ENCODE data around the gene MET.
"Not testable (repeated sequence)": the region's sequence is repeated elsewhere in the genome, so short reads cannot be mapped to it uniquely, and the experiment has no call there.

MET gene

DNA sequence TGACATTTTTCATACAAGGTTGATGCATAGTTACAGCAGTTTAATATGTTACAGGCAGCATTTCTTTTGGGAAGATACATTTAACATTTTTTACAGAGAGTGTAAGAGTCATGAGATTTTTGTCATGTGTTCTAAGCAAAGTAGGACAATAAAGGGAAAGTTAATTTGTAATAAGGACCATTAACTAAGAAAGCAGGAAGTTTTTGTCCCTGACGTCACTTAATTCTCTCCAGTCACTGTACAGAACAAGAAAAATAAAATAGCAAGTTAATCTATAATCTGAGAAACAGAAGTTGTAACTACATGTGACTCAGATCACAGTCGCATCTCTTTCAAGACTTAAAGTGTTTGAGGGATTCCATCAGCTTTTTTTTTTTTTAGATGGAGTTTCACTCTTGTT is 140.9 kb downstream of the MET start:
- no peak for FAIRE-seq

DNA sequence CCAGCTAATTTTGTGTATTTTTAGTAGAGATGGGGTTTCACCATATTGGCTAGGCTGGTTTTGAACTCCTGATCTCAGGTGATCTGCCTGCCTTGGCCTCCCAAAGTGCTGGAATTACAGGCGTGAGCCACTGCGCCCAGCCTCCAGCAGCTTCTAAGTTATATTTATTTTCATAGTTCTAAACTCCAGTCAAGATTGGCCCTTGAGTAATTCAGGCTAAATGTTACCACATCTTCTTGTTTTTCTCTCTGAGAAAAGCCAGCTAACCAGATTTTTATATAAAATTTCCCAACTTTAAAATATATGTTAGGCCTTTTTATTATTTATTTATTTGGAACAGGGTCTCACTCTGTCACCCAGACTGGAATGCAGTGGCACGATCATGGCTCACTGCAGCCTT is 141.4 kb downstream of the MET start:
- FAIRE-seq, result not testable (repeated sequence)

DNA sequence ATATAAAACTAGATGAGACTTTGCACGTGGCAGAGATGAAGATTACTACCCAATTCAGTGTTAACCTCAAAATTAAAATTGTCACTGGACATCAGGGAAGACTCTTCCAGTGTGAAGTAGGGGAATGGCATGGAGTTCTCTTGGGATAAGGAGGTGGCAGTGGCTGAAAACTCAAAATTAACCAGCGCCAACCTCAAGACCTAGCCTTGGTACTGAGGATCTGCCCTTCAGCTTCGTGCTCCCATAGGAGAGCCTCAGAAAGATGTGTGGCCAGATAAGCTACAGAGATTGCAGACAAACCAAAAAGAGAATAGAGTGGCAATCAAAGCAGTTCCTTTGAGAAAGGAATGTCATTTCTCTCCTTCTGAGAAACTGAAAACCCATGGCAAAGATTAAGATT is 143.0 kb downstream of the MET start:
- FAIRE-seq, result no peak

DNA sequence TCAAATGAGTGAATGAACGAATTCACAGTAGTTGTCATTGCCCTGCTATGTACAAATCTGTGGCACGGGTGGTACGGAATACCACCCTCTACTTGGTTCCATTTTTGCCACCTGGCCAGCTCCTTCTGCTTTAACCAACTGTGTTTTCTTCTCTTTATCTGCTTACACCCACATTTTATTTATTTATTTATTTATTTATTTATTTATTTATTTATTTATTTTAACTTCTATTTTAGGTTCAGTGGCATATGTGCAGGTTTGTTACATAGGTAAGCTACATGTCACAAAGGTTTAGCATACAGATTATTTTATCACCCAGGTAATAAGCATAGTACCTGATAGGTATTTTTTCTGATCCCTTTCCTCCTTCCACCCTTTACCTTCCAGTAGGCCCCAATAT is 148.2 kb downstream of the MET start:
- no peak for FAIRE-seq

GRCh38 chr7:116821647-116822046 is 149.7 kb downstream of the MET start:
- not testable (repeated sequence) for FAIRE-seq

DNA sequence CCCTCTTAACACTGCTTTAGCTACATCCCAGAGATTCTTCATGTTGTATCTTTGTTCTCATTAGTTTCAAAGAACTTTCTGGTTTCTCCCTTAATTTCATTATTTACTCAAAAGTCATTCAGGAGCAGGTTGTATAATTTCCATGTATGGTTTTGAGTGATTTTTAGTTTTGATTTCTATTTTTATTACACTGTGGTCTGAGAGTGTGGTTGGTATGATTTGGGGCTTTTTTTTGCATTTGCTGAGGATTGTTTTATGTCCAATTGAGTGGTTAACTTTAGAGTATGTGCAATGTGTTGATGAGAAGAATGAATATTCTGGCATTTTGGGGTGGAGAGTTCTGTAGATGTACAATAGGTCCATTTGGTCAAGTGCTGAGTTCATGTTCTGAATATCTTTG is 152.5 kb downstream of the MET start:
- FAIRE-seq, result no peak

DNA sequence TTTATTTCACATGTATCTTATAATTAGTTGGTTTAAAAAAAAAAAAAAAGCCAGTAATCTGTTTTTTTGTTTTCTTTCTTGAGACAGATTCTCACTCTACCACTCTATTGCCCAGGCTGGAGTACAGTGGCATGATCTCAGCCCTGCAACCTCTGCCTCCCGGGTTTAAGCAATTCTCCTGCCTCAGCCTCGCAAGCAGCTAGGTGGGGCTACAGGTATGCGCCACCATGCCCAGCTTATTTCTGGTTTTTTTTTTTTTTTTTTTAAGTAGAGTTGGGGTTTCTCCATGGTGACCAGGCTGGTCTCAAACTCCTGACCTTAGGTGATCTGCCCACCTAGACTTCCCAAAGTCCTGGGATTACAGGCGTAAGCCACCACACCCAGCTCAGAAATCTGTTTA is 156.3 kb downstream of the MET start:
- FAIRE-seq, result no peak

- no peak for FAIRE-seq
Observed at GRCh38 chr7:116829041-116829440, 157.0 kb downstream of the MET start.

- FAIRE-seq, result no peak
Observed at GRCh38 chr7:116829493-116829892, 157.5 kb downstream of the MET start.

DNA sequence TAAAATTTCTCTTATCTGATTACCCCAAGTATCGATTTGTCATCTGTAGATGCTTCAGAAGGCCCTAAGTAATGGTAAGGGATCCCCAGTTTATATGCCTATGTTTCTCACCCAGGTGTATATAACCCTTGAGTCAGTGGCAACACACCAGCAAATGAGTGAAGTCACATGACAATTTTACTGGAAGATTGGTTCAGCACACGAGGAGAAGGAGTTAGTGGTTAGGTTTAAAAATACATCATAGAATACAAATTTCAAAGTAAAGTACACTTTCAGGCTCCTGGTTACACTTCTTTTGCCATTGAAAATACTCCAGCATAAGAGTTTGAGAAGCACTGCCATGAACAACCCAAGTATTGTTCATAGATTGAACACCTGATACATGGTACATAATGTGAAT is 160.7 kb downstream of the MET start:
- FAIRE-seq, result no peak

GRCh38 chr7:116834815-116835504 is 163.0 kb downstream of the MET start:
- FAIRE-seq, result no peak

DNA sequence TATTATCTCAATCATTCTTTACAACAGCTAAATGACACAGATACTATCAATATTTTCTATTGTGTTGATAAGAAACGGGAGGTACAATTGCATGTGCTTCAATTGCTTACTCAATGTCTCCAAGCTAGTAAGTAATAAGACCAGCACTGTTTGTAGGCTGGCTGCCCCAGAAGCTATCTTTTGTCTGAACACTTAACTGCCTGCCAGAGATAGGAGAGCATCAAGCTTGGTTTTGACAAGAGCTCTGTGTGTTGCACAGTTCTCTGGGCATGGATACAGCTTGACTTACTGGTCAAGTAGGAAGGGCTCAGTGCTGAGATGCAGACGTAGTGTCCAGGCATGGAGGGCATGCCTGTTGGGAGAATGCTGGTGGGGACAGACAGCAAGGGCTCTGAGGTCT is 164.1 kb downstream of the MET start:
- no peak for FAIRE-seq

DNA sequence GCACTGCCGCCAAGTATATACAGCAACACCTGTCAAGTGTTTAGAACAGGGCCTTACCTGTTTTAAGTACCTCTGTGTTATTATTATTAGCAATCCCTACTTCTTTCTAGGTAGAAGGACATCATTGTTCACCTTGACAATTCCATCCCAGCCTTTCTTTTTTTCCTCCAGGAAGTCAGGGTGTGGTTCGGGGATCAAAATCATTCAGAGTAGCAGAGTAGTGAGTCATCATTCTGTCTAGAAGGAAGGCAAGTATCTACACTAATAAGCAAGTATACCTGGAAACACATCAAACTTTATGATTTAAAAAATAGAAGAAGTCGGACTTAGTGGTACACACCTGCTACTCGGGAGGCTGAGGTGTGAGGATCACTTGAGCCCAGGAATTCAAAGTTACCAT is 164.9 kb downstream of the MET start:
- FAIRE-seq, result no peak

GRCh38 chr7:116837586-116837985 is 165.6 kb downstream of the MET start:
- FAIRE-seq, result no peak

GRCh38 chr7:116840256-116840655 is 168.3 kb downstream of the MET start:
- no peak for FAIRE-seq

- FAIRE-seq, result no peak
Observed at GRCh38 chr7:116842371-116842770, 170.4 kb downstream of the MET start.

DNA sequence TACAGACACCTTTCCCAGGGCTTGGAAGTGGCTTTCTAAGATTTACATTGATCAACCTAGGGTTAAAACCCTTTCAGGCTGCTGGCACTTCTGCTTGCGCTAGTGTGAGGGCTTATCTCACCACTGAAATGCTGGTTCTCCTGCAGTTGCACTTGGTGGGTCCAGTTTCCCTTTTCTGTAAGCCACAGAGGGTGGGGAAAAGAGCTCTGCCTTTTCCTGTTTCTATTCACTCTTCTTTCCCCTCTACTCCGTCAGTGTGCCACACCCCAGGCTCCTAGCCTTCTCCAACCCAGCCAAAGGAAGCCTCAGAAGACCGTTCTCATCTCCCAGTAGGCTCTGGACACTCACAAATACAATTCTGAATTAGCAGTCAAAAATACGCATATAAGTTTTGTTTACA is 171.4 kb downstream of the MET start:
- FAIRE-seq, result no peak

All from endometrium (tissue), 2 donors.